Measurements from ENCODE around the gene TFB2M.

Gene TFB2M

DNA sequence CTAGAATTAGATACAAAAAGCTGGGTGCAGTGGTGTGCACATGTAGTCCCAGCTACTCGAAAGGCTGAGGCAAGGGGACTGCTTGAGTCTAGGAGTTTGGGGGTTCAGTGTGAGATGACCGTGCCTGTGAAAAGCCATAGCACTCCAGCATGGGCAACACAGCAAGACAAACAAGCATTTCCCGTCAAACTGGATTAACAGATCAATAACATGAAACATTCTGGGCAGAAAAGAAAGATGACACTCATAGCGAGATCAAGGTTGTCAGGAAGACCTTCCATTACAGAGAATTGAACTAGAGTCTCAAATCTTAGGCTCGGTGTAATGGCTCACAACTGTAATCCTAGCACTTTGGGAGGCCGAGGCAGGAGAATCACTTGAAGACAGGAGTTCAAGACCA is 14.0 kb downstream of the TFB2M start:
- DNase-seq: no peak

DNA sequence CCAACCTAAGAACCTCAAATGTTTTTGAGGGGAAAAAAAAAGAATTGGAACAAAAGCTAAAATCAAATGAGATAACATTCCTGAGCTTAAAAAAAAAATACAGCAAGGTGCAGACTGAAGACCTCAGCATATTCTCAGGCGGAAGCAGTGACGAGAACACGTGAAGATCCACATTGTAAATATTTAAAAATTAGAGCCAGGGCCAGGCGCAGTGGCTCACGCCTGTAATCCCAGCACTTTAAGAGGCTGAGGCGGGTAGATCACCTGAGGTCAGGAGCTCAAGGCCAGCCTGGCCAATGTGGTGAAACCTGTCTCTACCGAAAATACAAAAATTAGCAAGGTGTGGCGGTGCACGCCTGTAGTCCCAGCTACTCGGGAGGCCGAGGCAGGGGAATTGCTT is 15.7 kb downstream of the TFB2M start:
- no peak for DNase-seq

DNA sequence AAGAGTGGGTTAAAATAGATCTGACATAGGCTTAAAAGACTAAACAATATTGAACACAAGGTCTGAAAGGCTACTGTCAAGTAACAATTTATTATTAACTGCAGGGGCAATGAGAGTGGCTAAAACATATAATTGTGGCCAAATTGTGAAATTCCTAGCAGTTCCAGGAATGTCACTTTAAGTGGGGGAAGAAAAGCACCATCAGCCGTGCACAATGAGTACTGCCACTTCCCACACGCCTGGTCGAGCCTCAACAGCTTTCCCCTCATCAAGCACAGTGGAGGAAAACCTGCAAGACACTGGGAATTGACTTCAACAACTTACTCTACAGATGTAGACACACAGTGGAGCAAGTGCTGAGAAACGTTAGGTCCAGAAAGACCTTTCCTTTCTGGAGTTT is 16.4 kb downstream of the TFB2M start:
- no peak for DNase-seq

DNA sequence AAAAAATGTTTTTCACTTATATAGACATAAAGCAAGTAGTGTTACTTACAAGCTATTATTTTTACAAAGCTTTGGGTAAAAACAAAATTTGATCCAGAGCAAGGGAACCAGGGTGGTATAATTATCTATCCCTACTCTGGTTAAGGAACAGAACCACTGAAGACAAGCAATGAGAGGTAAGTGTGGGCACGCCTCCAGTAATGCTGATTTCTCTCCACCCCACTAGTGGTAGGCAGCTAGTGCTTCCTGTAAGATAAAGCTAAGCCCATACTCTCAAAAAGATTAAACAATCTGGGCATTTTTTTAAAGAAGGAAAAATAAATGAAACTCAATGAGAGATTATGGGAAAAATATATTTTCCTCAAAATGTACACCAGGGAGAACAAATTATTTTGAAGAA is 22.1 kb downstream of the TFB2M start:
- no peak for DNase-seq

- no peak for DNase-seq
Observed at GRCh38 chr1:246540738-246541491, 25.1 kb downstream of the TFB2M start.

DNA sequence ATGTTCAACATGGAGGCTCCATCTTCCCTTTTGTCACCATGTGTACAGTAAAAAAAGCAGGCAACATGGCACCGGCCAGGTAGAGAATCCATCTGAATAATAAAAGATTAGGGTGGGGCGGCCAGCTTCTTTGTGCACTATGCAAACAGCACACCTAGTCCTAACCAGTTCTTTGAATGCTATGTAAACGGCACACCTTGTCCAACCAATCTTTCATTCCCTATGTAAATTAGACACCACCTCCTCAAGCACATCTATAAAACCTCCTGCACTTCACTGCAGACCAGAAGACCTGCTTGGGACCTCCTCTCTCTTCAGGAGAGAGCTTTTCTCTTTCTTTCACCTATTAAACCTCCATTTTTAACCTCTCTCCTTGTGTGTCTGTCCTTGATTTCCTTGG is 28.2 kb downstream of the TFB2M start:
- DNase-seq: no peak

DNA sequence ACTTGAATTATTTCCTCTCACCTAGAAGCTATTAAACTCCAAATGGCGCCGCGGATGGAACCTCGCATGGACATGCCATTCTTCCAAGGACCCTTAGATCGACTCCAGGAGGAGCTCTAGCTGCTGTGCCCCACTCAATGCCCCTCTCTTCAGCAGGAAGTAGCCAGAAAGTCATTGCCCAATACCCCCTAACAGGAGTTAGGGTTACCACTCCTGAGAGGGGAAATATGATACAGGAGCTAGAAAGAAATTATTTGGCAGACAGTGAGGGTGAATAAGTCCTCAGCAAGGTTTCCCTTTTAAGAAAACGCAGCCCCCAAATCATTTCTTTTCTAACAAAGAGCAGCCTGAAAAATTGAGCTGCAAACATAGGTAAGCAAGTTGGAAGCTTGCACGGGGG is 28.6 kb downstream of the TFB2M start:
- no peak for DNase-seq

DNA sequence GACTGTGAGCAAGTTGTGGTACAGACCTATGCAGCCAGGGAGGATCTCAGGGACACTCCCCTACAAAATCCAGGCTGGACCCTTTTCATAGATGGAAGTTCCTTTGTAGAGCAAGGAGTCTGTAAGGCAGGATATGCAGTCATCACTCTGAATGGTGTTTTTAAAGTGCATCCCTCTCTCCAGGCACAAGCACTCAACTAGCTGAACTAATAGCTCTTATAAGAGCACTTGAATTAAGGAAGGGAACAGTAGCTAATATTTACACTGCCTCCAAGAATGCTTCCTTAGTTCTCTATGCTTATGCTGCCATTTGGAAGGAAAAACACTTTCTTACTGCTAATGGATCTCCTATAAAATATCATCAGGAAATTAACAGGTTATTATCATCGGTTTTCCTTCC is 31.9 kb downstream of the TFB2M start:
- DNase-seq: no peak

GRCh38 chr1:246533371-246533905 is 32.6 kb downstream of the TFB2M start:
- no peak for DNase-seq

GRCh38 chr1:246532519-246532918 is 33.5 kb downstream of the TFB2M start:
- DNase-seq: no peak

GRCh38 chr1:246530482-246530881 is 35.6 kb downstream of the TFB2M start:
- no peak for DNase-seq

GRCh38 chr1:246528933-246529731 is 36.9 kb downstream of the TFB2M start:
- no peak for DNase-seq

GRCh38 chr1:246527402-246528088 is 38.5 kb downstream of the TFB2M start:
- no peak for DNase-seq

- DNase-seq: no peak
Observed at GRCh38 chr1:246526915-246527314, 39.1 kb downstream of the TFB2M start.

GRCh38 chr1:246526380-246526779 is 39.7 kb downstream of the TFB2M start:
- DNase-seq: no peak

DNA sequence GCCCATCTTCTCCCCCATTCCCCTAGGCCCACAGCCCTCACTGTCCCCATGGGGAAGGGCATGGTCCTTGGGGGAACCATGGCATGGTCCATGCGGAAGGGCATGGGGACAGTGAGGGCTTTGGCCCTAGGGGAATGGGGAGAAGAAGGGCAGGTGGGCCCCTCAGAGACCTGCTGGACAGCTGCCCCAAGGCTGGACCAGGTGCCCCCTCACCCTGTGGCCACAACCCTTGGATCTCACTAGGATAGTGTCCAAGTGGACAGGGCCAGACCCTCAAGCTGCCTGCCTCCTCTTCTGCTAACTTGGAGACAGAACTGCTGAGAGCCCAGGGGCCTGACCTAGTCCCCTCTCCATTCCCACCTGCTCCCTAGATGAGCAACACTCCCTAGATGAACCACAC is 46.5 kb downstream of the TFB2M start:
- DNase-seq: no peak

DNA sequence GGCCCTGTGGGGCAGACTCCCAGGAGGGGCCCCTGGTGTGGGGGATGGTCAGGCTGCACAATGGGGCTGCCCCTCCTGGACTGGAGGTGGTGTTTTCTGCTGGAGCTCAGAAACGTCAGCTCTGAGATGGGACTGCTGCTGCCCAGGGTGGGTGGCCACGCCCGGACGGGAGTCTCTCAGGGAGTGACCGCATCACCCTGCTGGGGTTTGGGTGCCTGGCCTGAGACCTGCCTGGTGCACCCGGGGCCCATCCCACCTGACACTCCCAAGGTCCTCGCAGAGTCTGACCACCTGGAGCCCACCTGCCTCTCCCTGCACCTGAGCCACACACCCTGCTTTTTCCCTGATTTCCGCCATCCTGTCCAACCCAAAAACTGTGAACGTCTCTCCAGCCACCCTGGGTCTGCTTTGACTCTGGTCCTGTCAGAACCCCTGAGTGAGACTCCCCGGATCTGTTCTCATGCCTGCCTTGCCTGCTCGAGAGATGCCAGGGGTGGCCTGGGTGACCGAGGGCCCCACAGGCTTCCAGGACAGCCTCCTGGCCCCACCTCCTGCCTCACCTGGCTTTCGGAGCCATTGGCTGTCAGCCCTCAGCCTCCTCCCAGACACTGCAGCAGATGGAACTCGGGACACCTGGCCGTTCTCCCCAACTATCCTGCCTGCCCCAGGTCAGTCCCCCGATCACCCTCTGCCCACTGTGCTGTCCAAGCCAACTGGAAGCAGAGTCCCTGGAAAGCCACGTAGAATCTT is 47.4 kb downstream of the TFB2M start:
- DNase-seq: no peak

GRCh38 chr1:246517391-246517790 is 48.7 kb downstream of the TFB2M start:
- DNase-seq: no peak

DNA sequence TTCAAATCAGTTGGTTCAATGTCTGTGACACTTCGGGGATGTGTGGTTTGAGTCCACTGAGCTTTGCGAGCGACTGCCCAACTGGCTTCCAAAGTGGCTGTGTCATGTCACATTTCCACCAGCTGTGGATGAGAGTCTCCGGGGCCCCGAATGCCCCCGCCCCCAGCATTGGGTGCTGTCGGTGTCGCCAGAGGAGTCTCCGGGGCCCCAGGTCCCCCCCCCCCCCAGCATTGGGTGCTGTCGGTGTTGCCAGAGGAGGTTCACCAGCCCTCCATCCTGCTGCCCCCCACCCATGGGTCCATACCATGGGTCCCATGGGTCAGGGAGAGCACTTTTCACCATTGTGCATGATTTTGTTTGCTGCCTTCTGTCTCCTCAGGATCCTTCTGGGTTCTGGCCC is 49.9 kb downstream of the TFB2M start:
- DNase-seq: no peak

GRCh38 chr1:246515390-246516005 is 50.6 kb downstream of the TFB2M start:
- no peak for DNase-seq

DNA sequence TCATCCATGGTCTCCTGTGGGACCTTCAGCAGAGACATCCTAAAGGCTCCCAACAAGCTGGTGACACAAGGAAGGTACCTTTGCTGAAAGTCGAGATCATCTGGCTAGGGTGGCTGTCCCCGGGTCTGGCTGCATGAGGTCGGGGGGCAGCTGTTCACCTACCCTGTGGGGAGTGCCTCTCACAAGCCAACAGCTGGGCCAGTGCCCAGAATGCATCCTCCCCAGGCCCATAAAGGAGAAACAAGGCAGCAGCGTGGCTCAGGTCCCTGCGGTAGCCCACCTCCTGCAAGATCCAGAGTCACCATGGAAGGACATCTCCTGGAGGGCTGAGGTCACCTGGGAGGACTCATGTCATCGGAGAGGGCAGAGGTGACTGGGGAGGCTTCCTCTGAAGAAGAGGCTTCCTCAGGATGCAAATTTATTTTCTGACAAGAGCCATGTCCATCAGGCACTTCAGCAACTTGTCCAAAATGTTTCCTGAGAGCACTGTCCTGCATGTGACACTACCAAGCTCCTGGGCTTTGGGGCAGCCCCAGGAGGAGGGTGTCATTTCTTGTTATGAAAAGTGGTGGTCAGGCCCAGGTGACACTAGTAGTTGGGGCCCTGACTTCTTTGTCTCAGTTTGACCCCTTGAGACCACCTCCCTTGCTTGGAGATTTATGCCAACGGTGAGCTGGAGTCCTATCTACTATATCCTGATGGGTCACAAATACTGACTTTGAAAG is 52.3 kb downstream of the TFB2M start:
- DNase-seq: no peak
